PC-9 (cell line): ENCODE data around the gene SPPL3. TPM values are rescaled to one million over a fixed set of nuclear protein-coding genes. Genes with fewer than 3 reads are reported as not detected.

Experiments used
- BruUV-seq: library from RNA; stranded (reverse); fragments of 400-500 nt; replicated peaks from 2 replicates; lab custom pipeline; 2021; lab: Mats Ljungman, UMichigan
- CTCF ChIA-PET: fragments of 300-600 bp; sonication (Branson Sonifier 250); formaldehyde crosslinking; loops from one replicate; lab custom pipeline; 2022; ENCODE audit warnings: antibody characterized with exemption; lab: Charles Lee
- POLR2A ChIA-PET: fragments of 300-600 bp; sonication (Branson Sonifier 250); formaldehyde crosslinking; loops from one replicate; lab custom pipeline; 2022; ENCODE audit warnings: antibody characterized with exemption; ENCODE audit not compliant: unreplicated experiment; lab: Charles Lee
- DNase-seq, 2 experiments: peaks; one replicate each; pipeline versions ENCODE4 v3.0.0 to v3.0.0-alpha.2; 2015 to 2022; ENCODE audit warnings: mixed read lengths in 1 of 2
- H2AFZ ChIP-seq: fragments of 200-600 bp; sonication (generic); 2 replicates; pipeline ENCODE4 v1.8.1; 2017; ENCODE audit warnings: antibody characterized with exemption
- H3F3A ChIP-seq: fragments of 200-600 bp; sonication (generic); 2 replicates; pipeline ENCODE4 v1.8.1; 2017; ENCODE audit warnings: antibody characterized with exemption, mild to moderate bottlenecking, low read depth; ENCODE audit not compliant: insufficient read depth
- H3K27ac ChIP-seq: fragments of 200-600 bp; sonication (generic); 2 replicates; pipeline ENCODE4 v1.6.1; 2016; ENCODE audit warnings: mixed run types
- H3K27me3 ChIP-seq: fragments of 200-600 bp; sonication (generic); 2 replicates; pipeline ENCODE4 v1.6.1; 2016; ENCODE audit warnings: low read depth, mixed run types; ENCODE audit not compliant: insufficient read depth
- H3K36me3 ChIP-seq: fragments of 200-600 bp; sonication (generic); 2 replicates; pipeline ENCODE4 v1.6.1; 2016; ENCODE audit warnings: low read depth, mixed run types
- H3K4me1 ChIP-seq: fragments of 200-600 bp; sonication (generic); replicated peaks from 2 replicates; pipeline ENCODE4 v1.6.1; 2016; ENCODE audit warnings: mixed run types; ENCODE audit not compliant: insufficient read depth
- H3K4me2 ChIP-seq: fragments of 200-600 bp; sonication (generic); 2 replicates; pipeline ENCODE4 v1.6.1; 2017; ENCODE audit warnings: mixed run types
- H3K4me3 ChIP-seq: fragments of 200-600 bp; sonication (generic); 2 replicates; pipeline ENCODE4 v1.6.1; 2016; ENCODE audit warnings: mixed run types
- H3K79me2 ChIP-seq: fragments of 200-600 bp; sonication (generic); 2 replicates; pipeline ENCODE4 v1.6.1; 2017; ENCODE audit warnings: low read depth, mixed run types
- H3K9me2 ChIP-seq: fragments of 200-600 bp; sonication (generic); 2 replicates; pipeline ENCODE4 v1.8.1; 2017; ENCODE audit warnings: mild to moderate bottlenecking; ENCODE audit not compliant: insufficient read depth
- H3K9me3 ChIP-seq: fragments of 200-600 bp; sonication (generic); 2 replicates; pipeline ENCODE4 v1.8.1; 2016; ENCODE audit warnings: low read depth; ENCODE audit not compliant: insufficient read depth
- H4K20me1 ChIP-seq: fragments of 200-600 bp; sonication (generic); 2 replicates; pipeline ENCODE4 v1.8.1; 2017; ENCODE audit not compliant: insufficient read depth
- CTCF ChIP-seq: fragments of 200-600 bp; sonication (generic); conservative IDR thresholded peaks from 2 replicates; pipeline ENCODE4 v1.6.1; 2017; ENCODE audit warnings: mixed run types, antibody characterized with exemption, mild to moderate bottlenecking, moderate library complexity
- EZH2 ChIP-seq: fragments of 200-600 bp; sonication (generic); IDR thresholded peaks from 2 replicates; pipeline ENCODE4 v1.8.0; 2017; ENCODE audit warnings: antibody characterized with exemption, low read depth
- intact Hi-C: fragments of 100-400 bp; cut with micrococcal nuclease; formaldehyde crosslinking; loops from one replicate; pipeline ENCODE4 v1.10.0; 2022; ENCODE audit not compliant: unreplicated experiment
- total RNA-seq: library from RNA; stranded (reverse); gene quantifications from 2 replicates; pipeline ENCODE4 v1.2.3, GENCODE V29; 2021

SPPL3 gene
- total RNA-seq, 1 experiment from 2014 or later: 44.7 TPM

GRCh38 chr12:120798696-120799095 lies 105.5 kb downstream of the SPPL3 start:
- BruUV-seq: no TSS peak
- no peak overlapping the region for H3K4me2 ChIP-seq
- 0 out of 2 replicates have a peak, but pooled peaks cover 7% of the 10 kb centered on the region for H3K79me2 ChIP-seq
- DNase-seq: no peak
- H3K4me3 ChIP-seq: no peak overlapping the region
- no peaks in the 10 kb centered on the region for H3K9me2 ChIP-seq
- no peak overlapping the region for H3K27ac ChIP-seq
- no peaks in the 10 kb centered on the region; the same call in 1 of the 2 replicates for H3F3A ChIP-seq
- no peaks in the 10 kb centered on the region for H3K27me3 ChIP-seq
- H2AFZ ChIP-seq: no peak overlapping the region
- ChIA-PET CTCF (no interaction called here), POLR2A (no interaction called here)
- intact Hi-C loops: no loop called here
- H3K4me1 ChIP-seq: peaks cover 14% of the 10 kb centered on the region
- TF ChIP-seq EZH2 (no peak), CTCF (no peak)
- no peaks in the 10 kb centered on the region; the same call in 1 of the 2 replicates for H4K20me1 ChIP-seq
- 0 out of 2 replicates have a peak, but pooled peaks cover 4% of the 10 kb centered on the region for H3K9me3 ChIP-seq
- 0 out of 2 replicates have a peak, but pooled peaks cover 3% of the 10 kb centered on the region for H3K36me3 ChIP-seq

GRCh38 chr12:120797677-120798642 lies 106.2 kb downstream of the SPPL3 start:
- Histone ChIP-seq H3K4me2 (no peak overlapping the region), H3K27me3 (no peaks in the 10 kb centered on the region), H3K4me1 (peaks cover 14% of the 10 kb centered on the region), H4K20me1 (no peaks in the 10 kb centered on the region; the same call in 1 of the 2 replicates), H3K9me3 (0 out of 2 replicates have a peak, but pooled peaks cover 4% of the 10 kb centered on the region), H2AFZ (no peak overlapping the region), H3K9me2 (no peaks in the 10 kb centered on the region), H3K27ac (no peak overlapping the region), H3K79me2 (0 out of 2 replicates have a peak, but pooled peaks cover 4% of the 10 kb centered on the region), H3K4me3 (no peak overlapping the region), H3F3A (no peaks in the 10 kb centered on the region; the same call in 1 of the 2 replicates), H3K36me3 (0 out of 2 replicates have a peak, but pooled peaks cover 3% of the 10 kb centered on the region)
- no peak for DNase-seq
- BruUV-seq: no TSS peak
- POLR2A ChIA-PET: no interaction called here
- TF ChIP-seq CTCF (no peak), EZH2 (no peak)
- intact Hi-C loops: no loop called here
- CTCF ChIA-PET: no interaction called here

DNA sequence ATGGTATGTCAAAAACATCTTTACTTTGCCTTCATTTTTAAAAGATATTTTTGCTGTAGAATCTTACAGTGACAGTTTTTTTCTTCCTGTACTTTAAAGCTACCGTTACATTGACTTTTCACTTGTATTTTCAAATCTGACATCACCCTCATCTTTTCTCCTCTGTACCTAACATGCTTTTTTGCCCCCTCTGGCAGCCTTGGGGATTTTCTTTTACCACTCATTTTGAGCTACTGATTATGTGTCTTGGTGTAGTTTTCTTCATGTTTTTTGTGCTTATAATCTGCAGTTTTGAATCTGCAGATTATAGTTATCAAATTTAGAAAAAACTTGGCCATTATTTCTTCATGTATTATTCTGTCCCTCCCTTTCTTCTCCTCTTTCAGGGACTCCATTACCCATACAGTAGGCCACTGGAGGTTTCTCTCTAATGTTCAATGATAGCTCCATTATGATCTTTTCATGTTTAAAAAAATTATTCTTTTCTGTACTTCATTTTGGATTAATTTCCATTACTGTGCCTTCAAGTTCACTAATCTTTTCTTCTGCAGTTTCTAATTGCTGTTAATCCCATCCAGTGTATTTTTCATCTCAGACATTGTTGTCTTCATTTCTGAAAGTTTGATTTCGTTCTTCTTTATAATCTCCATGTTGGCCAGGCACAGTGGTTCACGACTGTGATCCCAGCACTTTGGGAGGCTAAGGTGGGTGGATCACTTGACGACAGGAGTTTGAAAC lies 108.5 kb downstream of the SPPL3 start:
- no peak overlapping the region for H3K4me3 ChIP-seq
- H3K9me2 ChIP-seq: no peaks in the 10 kb centered on the region
- DNase-seq: no peak
- H4K20me1 ChIP-seq: no peaks in the 10 kb centered on the region; the same call in 1 of the 2 replicates
- intact Hi-C loops: no loop called here
- H3K4me1 ChIP-seq: no peaks in the 10 kb centered on the region; the same call in 1 of the 2 replicates
- H3K27ac ChIP-seq: no peak overlapping the region
- POLR2A ChIA-PET: no interaction called here
- 0 out of 2 replicates have a peak, but pooled peaks cover 4% of the 10 kb centered on the region for H3K9me3 ChIP-seq
- H3K79me2 ChIP-seq: no peaks in the 10 kb centered on the region
- no peak for TF ChIP-seq CTCF
- no peak for TF ChIP-seq EZH2
- H3K27me3 ChIP-seq: no peaks in the 10 kb centered on the region
- H3K4me2 ChIP-seq: no peak overlapping the region
- CTCF ChIA-PET: no interaction called here
- H3K36me3 ChIP-seq: no peaks in the 10 kb centered on the region
- no peak overlapping the region for H2AFZ ChIP-seq
- BruUV-seq: no TSS peak
- no peaks in the 10 kb centered on the region; the same call in 1 of the 2 replicates for H3F3A ChIP-seq
